AG09309 (cell line): ENCODE measurements around the gene ATP9B.

ENCODE experiments used
- DNase-seq: peaks from one replicate; pipeline ENCODE4 v3.0.0-alpha.2; 2010; ENCODE audit warnings: low read depth
- H3K4me3 ChIP-seq: 2 replicates; pipeline ENCODE4 v1.5.1; 2011; ENCODE audit warnings: mild to moderate bottlenecking, low read depth, low read length, moderate library complexity; ENCODE audit not compliant: control insufficient read depth
- CTCF ChIP-seq: IDR thresholded peaks from 2 replicates; pipeline ENCODE4 v1.5.1; 2011; ENCODE audit warnings: mild to moderate bottlenecking, low read depth, low read length, inconsistent platforms; ENCODE audit not compliant: insufficient read depth, control insufficient read depth; ENCODE audit errors: missing control alignments

The ATP9B gene

GRCh38 chr18:79397247-79397829, 328.1 kb downstream of the ATP9B start:
- H3K4me3 ChIP-seq = peak overlapping the region; percentile 50
- DNase-seq = no peak
- no peak for TF ChIP-seq CTCF

- no peak overlapping the region for H3K4me3 ChIP-seq
- DNase-seq = no peak
- TF ChIP-seq CTCF = no peak
These were observed 328.9 kb downstream of the ATP9B start for GRCh38 chr18:79397830-79398761.

GRCh38 chr18:79399275-79400081, 330.3 kb downstream of the ATP9B start:
- peak overlapping the region; percentile 45 for H3K4me3 ChIP-seq

GRCh38 chr18:79400091-79400590, 330.9 kb downstream of the ATP9B start:
- H3K4me3 ChIP-seq = peak overlapping the region; percentile 45
- TF ChIP-seq CTCF = no peak
- no peak for DNase-seq

More at GRCh38 chr18:79399275-79400081, 330.3 kb downstream of the ATP9B start:
- no peak for TF ChIP-seq CTCF
- DNase-seq = no peak

- no peak for TF ChIP-seq CTCF
- no peak for DNase-seq
- H3K4me3 ChIP-seq = peak overlapping the region; percentile 45
These were observed 331.6 kb downstream of the ATP9B start for GRCh38 chr18:79400591-79401381.
